Mononuclear cell (primary cell): ENCODE data around the gene ADIPOR1. TPM values are rescaled to one million over a fixed set of nuclear protein-coding genes. Genes with fewer than 3 reads are reported as not detected.
"Not testable (repeated sequence)": the region's sequence is repeated elsewhere in the genome, so short reads cannot be mapped to it uniquely, and the experiment has no call there.

Experiments used
- H3K27me3 ChIP-seq: 2 replicates; pipeline ENCODE4 v1.6.0; 2011; ENCODE audit warnings: low read length, control low read depth; ENCODE audit not compliant: insufficient read depth
- H3K4me1 ChIP-seq: 2 replicates; pipeline ENCODE4 v1.5.1; 2011; ENCODE audit warnings: mild to moderate bottlenecking, low read length, control low read depth; ENCODE audit not compliant: insufficient read depth
- H3K4me3 ChIP-seq: 2 replicates; pipeline ENCODE4 v1.5.1; 2011; ENCODE audit warnings: mild to moderate bottlenecking, low read length, moderate library complexity
- H3K9me3 ChIP-seq: 2 replicates; pipeline ENCODE4 v1.5.1; 2011; ENCODE audit warnings: low read depth, mild to moderate bottlenecking, control low read depth, low read length
- total RNA-seq: library from RNA; depleted of rRNA; stranded (reverse); fragments of >200 nt; gene quantifications from one replicate; pipeline ENCODE4 v1.2.3, GENCODE V29; 2012

Gene ADIPOR1
- total RNA-seq, 1 donor = 139 TPM

GRCh38 chr1:202986120-202986519 is 28.0 kb upstream of the ADIPOR1 start:
- not testable (repeated sequence) for H3K4me3 ChIP-seq, H3K27me3 ChIP-seq
- H3K4me1 ChIP-seq = peaks cover 23% of the 10 kb centered on the region

GRCh38 chr1:202982715-202983430 is 24.8 kb upstream of the ADIPOR1 start:
- Histone ChIP-seq H3K4me1 (peaks cover 7% of the 10 kb centered on the region), H3K4me3 (no peak overlapping the region), H3K27me3 (no peaks in the 10 kb centered on the region), H3K9me3 (no peaks in the 10 kb centered on the region)

More at GRCh38 chr1:202986120-202986519, 28.0 kb upstream of the ADIPOR1 start:
- not testable (repeated sequence) for H3K9me3 ChIP-seq

GRCh38 chr1:202981939-202982338 is 23.8 kb upstream of the ADIPOR1 start:
- Histone ChIP-seq H3K9me3 (no peaks in the 10 kb centered on the region), H3K4me1 (peaks cover 4% of the 10 kb centered on the region), H3K4me3 (no peak overlapping the region), H3K27me3 (no peaks in the 10 kb centered on the region)

- no peaks in the 10 kb centered on the region for H3K27me3 ChIP-seq
- H3K4me3 ChIP-seq = no peak overlapping the region
- no peaks in the 10 kb centered on the region for H3K9me3 ChIP-seq
- H3K4me1 ChIP-seq = peaks cover 7% of the 10 kb centered on the region
These were observed 21.3 kb upstream of the ADIPOR1 start for GRCh38 chr1:202979459-202979858.

GRCh38 chr1:202976633-202977032 is 18.5 kb upstream of the ADIPOR1 start:
- Histone ChIP-seq H3K9me3 (no peaks in the 10 kb centered on the region), H3K4me1 (peaks cover 3% of the 10 kb centered on the region), H3K27me3 (no peaks in the 10 kb centered on the region), H3K4me3 (no peak overlapping the region)

- H3K27me3 ChIP-seq = no peaks in the 10 kb centered on the region
- peaks cover 10% of the 10 kb centered on the region for H3K4me1 ChIP-seq
- H3K9me3 ChIP-seq = no peaks in the 10 kb centered on the region
- no peak overlapping the region for H3K4me3 ChIP-seq
These were observed 16.7 kb upstream of the ADIPOR1 start for GRCh38 chr1:202974856-202975255.

GRCh38 chr1:202972046-202972445 is 13.9 kb upstream of the ADIPOR1 start:
- H3K9me3 ChIP-seq = no peaks in the 10 kb centered on the region
- no peaks in the 10 kb centered on the region for H3K27me3 ChIP-seq
- H3K4me3 ChIP-seq = no peak overlapping the region
- peaks cover 34% of the 10 kb centered on the region for H3K4me1 ChIP-seq

GRCh38 chr1:202968895-202969295 is 10.8 kb upstream of the ADIPOR1 start:
- Histone ChIP-seq H3K9me3 (no peaks in the 10 kb centered on the region), H3K4me1 (peaks cover 47% of the 10 kb centered on the region), H3K27me3 (no peaks in the 10 kb centered on the region), H3K4me3 (no peak overlapping the region)

GRCh38 chr1:202968351-202968750 is 10.2 kb upstream of the ADIPOR1 start:
- Histone ChIP-seq H3K4me3 (peak overlapping the region; percentile 76), H3K27me3 (no peaks in the 10 kb centered on the region), H3K4me1 (peaks cover 47% of the 10 kb centered on the region), H3K9me3 (no peaks in the 10 kb centered on the region)

- Histone ChIP-seq H3K9me3 (no peaks in the 10 kb centered on the region), H3K4me3 (peak overlapping the region; percentile 76), H3K4me1 (peaks cover 47% of the 10 kb centered on the region), H3K27me3 (no peaks in the 10 kb centered on the region)
These were observed 9.7 kb upstream of the ADIPOR1 start for GRCh38 chr1:202967684-202968281.

- peaks cover 47% of the 10 kb centered on the region for H3K4me1 ChIP-seq
- no peaks in the 10 kb centered on the region for H3K27me3 ChIP-seq
- H3K4me3 ChIP-seq = peak overlapping the region; percentile 76
- H3K9me3 ChIP-seq = no peaks in the 10 kb centered on the region
These were observed 8.1 kb upstream of the ADIPOR1 start for GRCh38 chr1:202966006-202966898.

- Histone ChIP-seq H3K27me3 (no peaks in the 10 kb centered on the region), H3K9me3 (no peaks in the 10 kb centered on the region), H3K4me1 (peaks cover 45% of the 10 kb centered on the region), H3K4me3 (no peak overlapping the region)
These were observed 7.3 kb upstream of the ADIPOR1 start for GRCh38 chr1:202965422-202965821.

GRCh38 chr1:202964791-202965410 is 6.8 kb upstream of the ADIPOR1 start:
- Histone ChIP-seq H3K4me3 (no peak overlapping the region), H3K27me3 (no peaks in the 10 kb centered on the region), H3K4me1 (peaks cover 40% of the 10 kb centered on the region), H3K9me3 (no peaks in the 10 kb centered on the region)

- Histone ChIP-seq H3K27me3 (no peaks in the 10 kb centered on the region), H3K9me3 (no peaks in the 10 kb centered on the region), H3K4me1 (peaks cover 28% of the 10 kb centered on the region), H3K4me3 (no peak overlapping the region)
These were observed 3.2 kb upstream of the ADIPOR1 start for GRCh38 chr1:202961220-202961880.
